ENCODE results near the gene RHOXF2.

The RHOXF2 gene

GRCh38 chrX:120136128-120136527 lies 22.3 kb upstream of the RHOXF2 start:
- H3K27ac ChIP-seq: no peak overlapping the region
- TF ChIP-seq, protein P1, sequence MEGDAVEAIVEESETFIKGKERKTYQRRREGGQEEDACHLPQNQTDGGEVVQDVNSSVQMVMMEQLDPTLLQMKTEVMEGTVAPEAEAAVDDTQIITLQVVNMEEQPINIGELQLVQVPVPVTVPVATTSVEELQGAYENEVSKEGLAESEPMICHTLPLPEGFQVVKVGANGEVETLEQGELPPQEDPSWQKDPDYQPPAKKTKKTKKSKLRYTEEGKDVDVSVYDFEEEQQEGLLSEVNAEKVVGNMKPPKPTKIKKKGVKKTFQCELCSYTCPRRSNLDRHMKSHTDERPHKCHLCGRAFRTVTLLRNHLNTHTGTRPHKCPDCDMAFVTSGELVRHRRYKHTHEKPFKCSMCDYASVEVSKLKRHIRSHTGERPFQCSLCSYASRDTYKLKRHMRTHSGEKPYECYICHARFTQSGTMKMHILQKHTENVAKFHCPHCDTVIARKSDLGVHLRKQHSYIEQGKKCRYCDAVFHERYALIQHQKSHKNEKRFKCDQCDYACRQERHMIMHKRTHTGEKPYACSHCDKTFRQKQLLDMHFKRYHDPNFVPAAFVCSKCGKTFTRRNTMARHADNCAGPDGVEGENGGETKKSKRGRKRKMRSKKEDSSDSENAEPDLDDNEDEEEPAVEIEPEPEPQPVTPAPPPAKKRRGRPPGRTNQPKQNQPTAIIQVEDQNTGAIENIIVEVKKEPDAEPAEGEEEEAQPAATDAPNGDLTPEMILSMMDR (IDR thresholded peaks at IDR 0.05): no peak
- no peaks in the 10 kb centered on the region for H3K36me3 ChIP-seq
- no peaks in the 10 kb centered on the region for H3K27me3 ChIP-seq
- no peaks in the 10 kb centered on the region for H3K4me1 ChIP-seq (ENCODE audit: control insufficient read depth in 1 of 2, insufficient read depth in 1 of 2, low read depth in 1 of 2, low read length in 1 of 2)
- no peak overlapping the region for H3K4me3 ChIP-seq (ENCODE audit: low read depth in 1 of 2, low read length in 1 of 2)
- H3K9me3 ChIP-seq: no peaks in the 10 kb centered on the region

GRCh38 chrX:120136840-120137239 lies 21.6 kb upstream of the RHOXF2 start:
- Histone ChIP-seq H3K27me3 (no peaks in the 10 kb centered on the region), H3K4me3 (ENCODE audit: low read depth in 1 of 2, low read length in 1 of 2) (no peak overlapping the region), H3K9me3 (no peaks in the 10 kb centered on the region), H3K27ac (no peak overlapping the region), H3K36me3 (no peaks in the 10 kb centered on the region), H3K4me1 (ENCODE audit: control insufficient read depth in 1 of 2, insufficient read depth in 1 of 2, low read depth in 1 of 2, low read length in 1 of 2) (no peaks in the 10 kb centered on the region)
- TF ChIP-seq, protein P1 (IDR thresholded peaks at IDR 0.05): no peak

DNA sequence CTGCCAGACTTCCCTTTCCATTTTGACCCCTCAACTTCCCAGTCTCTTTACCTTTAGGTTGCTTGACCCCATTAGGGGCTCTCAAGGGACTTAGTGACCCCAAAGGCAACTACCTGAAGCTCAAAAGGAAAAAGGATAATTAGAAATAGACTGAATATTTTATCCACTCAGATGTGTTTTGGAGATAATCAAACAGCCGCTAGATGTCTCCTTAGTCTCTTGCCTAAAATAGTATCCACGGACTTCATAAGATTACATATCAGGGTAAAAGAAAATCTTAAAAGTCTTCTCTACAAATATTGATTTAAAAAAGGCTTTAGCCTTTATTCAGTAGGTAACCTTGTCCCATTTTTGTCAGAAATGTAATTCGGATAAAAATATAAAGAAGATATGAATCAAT lies 21.0 kb upstream of the RHOXF2 start:
- TF ChIP-seq, protein P1 (IDR thresholded peaks at IDR 0.05): no peak
- H3K9me3 ChIP-seq: no peaks in the 10 kb centered on the region
- H3K4me1 ChIP-seq (ENCODE audit: control insufficient read depth in 1 of 2, insufficient read depth in 1 of 2, low read depth in 1 of 2, low read length in 1 of 2): no peaks in the 10 kb centered on the region
- H3K36me3 ChIP-seq: no peaks in the 10 kb centered on the region
- H3K4me3 ChIP-seq (ENCODE audit: low read depth in 1 of 2, low read length in 1 of 2): no peak overlapping the region
- no peak overlapping the region for H3K27ac ChIP-seq
- no peaks in the 10 kb centered on the region for H3K27me3 ChIP-seq

GRCh38 chrX:120140293-120140981 lies 18.0 kb upstream of the RHOXF2 start:
- Histone ChIP-seq H3K27ac (no peak overlapping the region), H3K4me1 (ENCODE audit: control insufficient read depth in 1 of 2, insufficient read depth in 1 of 2, low read depth in 1 of 2, low read length in 1 of 2) (no peaks in the 10 kb centered on the region), H3K36me3 (no peaks in the 10 kb centered on the region), H3K27me3 (no peaks in the 10 kb centered on the region), H3K9me3 (no peaks in the 10 kb centered on the region), H3K4me3 (ENCODE audit: low read depth in 1 of 2, low read length in 1 of 2) (no peak overlapping the region)
- TF ChIP-seq, protein P1 (IDR thresholded peaks at IDR 0.05): no peak

- H3K4me1 ChIP-seq (ENCODE audit: control insufficient read depth in 1 of 2, insufficient read depth in 1 of 2, low read depth in 1 of 2, low read length in 1 of 2): no peaks in the 10 kb centered on the region
- H3K27me3 ChIP-seq: no peaks in the 10 kb centered on the region
- TF ChIP-seq, protein P1 (IDR thresholded peaks at IDR 0.05): no peak
- H3K36me3 ChIP-seq: no peaks in the 10 kb centered on the region
- H3K27ac ChIP-seq: no peak overlapping the region
- H3K9me3 ChIP-seq: no peaks in the 10 kb centered on the region
- no peak overlapping the region for H3K4me3 ChIP-seq (ENCODE audit: low read depth in 1 of 2, low read length in 1 of 2)
Measured at GRCh38 chrX:120144178-120144844, 14.1 kb upstream of the RHOXF2 start.

All from neutrophil (primary cell).